Measurements from ENCODE around the gene MIF4GD.
"Not testable (repeated sequence)": the region's sequence is repeated elsewhere in the genome, so short reads cannot be mapped to it uniquely, and the experiment has no call there.

Gene MIF4GD

DNA sequence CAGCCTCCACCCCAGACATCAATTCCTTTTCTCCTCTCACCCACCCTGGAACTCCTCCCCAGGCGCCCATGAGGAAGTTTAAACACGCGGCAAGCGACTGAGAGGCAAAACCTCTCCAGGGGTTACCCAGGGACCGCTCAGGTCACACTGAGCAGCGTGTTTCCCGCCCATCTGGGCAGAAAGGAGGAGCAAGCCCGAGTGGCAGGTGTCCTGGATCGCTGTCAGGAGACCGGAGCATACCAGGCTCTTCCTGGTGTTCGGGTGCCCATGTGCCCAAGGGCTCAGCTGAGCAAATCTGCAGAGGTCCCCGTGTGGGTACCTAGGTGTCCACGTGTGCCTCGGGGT lies 17.7 kb upstream of the MIF4GD start:
- peak; percentile 33 to 40 for DNase-seq (ENCODE audit: low read depth in 2 of 2)

DNA sequence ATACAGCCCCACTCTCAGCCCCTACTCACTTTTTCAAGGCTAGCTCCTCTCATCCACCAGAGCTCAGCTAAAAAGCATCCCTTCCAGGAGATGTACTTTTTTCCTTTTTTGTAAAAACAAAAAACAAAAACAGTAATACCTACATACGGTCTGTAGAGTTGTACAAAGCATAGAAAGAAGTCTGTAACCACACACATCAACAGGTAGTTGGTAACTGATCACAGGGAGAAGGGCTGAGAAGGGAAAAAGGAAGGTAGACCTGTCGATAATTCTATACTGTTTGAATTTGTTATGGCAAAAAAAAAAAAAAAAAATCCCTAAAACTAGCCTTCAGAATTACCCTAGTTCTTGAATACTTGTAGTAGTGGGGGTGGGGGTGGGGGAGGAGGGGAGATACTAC lies 17.3 kb upstream of the MIF4GD start:
- DNase-seq (ENCODE audit: low read depth in 2 of 2): no peak

DNA sequence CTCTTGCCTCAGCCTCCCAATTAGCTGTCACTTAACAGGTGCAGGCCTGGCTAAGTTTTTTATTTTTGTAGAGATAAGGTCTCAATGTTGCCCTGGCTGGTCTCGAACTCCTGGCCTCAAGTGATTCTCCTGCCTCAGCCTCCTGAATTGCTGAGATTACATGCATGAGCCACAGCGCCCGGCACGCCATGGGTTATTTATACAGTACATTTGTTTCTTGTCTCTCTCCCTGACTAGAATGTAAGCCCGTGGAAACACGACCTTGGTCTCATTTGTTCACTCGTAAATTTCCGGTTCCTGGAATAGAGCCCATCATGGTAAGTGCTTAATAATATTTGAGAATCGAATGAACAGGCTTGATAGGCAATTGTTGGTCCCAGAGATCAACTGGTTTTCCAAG lies 16.2 kb upstream of the MIF4GD start:
- no peak for DNase-seq (ENCODE audit: low read depth in 2 of 2)

DNA sequence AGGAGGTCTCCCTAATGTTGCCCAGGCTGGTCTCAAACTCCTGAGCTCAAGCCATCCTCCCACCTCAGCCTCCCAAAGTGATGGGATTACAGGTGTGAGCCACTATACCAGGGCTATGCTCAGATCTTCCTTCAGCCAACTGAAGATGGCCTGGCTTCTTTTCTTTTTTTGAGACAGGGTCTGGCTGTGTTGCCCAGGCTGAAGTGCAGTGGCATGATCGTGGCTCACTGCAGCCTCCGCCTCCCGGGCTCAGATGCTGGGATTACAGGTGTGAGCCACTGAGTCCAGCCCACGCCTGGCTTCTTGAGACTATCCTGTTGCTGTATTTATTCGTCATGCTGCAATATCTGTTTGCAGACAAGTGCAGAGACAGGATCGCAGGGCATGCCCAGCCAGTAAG lies 14.1 kb upstream of the MIF4GD start:
- DNase-seq (ENCODE audit: low read depth in 2 of 2): no peak

DNA sequence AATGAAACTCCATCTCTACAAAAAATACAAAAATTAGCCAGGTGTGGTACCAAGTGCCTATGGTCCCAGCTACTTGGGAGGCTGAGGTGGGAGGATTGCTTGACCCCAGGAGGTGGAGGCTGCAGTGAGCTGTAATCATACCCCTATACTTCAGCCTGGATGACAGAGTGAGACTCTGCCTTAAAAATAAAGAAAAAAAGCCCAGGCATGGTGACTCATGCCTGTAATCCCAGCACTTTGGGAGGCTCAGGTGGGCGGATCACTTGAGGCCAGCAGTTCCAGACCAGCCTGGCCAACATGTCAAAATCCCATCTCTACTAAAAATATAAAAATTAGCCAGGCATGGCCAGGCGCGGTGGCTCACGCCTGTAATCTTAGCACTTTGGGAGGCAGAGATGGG lies 9.2 kb upstream of the MIF4GD start:
- not testable (repeated sequence) for DNase-seq (ENCODE audit: low read depth in 2 of 2)

DNA sequence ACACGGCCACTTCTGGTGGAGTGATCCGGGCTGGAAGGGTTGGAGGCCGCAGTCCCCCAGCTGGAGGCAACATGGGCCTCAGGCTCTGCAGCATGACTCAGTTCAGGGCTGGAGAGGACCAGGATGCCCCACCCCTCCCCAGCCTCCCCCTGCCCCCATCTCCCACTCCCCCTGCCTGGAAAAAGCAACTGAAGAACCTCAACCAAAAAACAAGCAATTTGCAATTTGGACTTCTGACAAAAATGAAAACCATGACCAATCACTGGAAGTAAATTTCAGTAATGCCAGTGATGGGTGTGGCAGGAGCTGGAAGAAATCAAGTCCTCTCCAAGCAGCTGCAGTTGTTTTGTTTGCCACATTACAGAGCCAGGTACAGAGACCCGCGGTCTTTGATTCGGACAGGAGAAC lies 6.6 kb upstream of the MIF4GD start:
- DNase-seq (ENCODE audit: low read depth in 2 of 2): no peak

DNA sequence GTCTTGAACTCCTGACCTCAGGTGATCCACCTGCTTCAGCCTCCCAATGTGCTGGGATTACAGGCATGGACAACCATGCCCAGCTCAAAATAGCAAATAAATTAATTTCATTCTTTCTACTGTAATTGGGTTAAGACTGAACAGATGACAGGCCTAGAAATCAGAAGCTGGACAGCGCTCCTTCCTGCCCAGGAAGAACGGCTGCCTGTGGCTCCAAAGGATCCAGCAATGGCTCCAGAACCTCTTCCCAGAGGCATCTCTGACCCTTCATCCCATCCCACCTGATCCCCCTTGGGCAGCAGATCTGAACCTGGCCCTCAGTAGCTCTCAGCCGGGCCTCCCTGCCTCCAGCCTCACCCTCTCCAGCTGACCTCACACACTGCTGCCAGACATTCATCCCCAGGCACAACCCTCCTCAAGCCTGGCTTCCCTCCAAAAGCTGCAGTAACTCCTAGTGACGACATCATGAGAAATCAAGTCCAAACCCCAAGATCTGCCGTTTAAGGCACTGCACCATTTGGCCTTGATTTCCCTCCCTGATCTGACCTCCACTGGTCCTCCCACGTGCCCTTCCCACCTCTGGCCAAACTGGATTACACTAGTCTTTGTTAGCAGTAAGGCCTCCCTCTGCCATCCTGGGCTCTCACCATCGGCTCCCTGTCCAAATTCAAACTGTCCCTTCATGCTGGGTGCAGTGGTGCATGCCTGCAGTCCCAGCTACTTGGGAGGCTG lies 3.1 kb upstream of the MIF4GD start:
- DNase-seq (ENCODE audit: low read depth in 2 of 2): no peak

DNA sequence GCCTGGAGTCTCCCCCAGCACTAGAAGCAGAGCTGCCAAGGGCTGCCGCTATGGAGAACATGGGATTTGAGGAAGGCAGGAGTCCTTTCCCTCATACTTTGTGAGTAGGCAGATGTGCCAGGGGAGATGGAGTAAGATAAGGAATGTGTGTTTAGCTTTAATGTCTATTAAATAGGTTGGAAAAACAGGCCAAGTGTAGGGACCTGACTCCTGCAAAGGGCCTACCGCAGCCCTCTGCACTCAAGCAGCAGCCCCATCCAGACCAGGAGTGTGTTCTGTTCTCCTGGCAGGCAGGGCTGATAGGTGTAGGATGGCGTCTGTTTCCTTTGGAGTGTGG lies 1.8 kb upstream of the MIF4GD start:
- no peak for DNase-seq (ENCODE audit: low read depth in 2 of 2)

DNA sequence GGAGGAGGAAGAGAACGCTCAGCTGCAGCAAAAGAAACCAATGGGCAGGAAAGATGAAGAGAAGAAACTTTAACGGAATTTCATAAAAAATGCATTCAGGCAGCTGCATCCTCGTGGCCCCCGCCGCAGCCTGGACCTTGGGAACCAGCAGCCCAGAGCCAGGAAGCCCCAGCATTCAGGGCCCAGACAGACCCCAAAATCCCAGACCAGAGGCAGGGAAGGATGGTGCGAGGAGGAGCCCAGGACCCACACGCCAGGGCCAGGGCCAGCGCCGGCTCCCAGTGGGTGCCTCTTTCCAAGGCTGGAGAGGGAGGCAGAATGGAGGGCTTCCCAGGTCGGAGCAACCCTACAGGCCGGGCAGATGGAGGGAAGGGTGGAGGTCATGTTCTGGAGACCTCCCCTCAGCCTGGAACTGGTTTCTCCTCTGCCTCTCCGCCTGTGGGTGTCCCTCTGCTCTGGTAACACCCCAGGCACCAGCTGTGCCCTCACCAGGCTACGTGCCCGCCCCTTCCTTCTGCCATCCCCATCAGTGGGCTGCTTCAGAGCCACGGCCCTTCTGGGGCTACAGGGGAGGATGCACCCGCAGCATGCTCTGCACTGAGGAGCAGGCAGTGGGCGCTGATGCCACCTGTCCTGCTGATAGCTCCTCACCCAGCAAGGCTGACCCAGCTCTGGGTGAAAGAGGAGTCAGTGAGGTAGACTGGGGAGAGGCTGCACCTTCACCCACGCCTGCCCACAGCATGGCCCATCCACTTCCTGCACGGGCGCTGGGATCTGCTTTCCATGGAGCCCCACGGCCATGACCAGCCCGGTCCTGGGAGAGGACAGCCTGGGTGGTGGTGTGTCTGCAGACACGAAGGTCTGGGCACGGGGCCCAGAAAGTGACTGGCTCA lies 1.2 kb upstream of the MIF4GD start:
- no peak for DNase-seq (ENCODE audit: low read depth in 2 of 2)

DNA sequence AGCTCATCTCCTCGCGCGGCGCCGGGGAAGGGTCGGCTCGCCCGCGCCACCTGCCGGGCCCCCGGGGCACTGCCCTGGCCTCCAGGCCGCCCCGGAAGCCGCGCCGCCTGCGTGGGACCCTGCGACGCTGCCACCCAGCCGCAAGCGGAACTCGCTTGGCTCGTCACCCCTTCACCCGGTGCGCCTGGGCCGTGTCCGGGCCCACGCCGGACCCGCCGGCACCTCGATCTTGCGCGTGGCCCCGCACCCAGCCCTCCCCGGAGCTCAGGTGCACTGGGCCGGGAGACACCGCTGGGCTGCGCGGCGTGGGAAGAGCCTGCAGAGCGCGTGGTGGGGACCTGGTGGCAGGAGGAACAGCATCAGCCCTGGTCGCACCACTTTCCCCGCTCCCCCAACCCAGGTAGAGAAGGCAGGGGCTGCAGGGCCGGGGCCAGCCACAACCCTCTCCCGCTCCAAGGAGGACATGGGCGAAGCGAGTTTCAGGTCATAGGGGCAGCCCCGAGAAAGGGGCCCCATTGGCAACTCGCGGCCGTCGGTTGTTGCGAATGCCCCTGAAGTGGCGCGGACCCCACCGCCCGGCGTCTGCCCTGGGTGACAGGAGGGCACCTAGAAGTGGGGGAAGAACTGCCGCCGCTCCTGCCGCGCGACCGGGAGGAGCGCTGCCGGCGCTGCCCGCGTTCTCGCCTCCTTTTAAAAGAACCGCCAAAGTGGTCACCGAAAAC lies 363 bp upstream of the MIF4GD start:
- DNase-seq (ENCODE audit: low read depth in 2 of 2): peak; percentile 76 to 82

DNA sequence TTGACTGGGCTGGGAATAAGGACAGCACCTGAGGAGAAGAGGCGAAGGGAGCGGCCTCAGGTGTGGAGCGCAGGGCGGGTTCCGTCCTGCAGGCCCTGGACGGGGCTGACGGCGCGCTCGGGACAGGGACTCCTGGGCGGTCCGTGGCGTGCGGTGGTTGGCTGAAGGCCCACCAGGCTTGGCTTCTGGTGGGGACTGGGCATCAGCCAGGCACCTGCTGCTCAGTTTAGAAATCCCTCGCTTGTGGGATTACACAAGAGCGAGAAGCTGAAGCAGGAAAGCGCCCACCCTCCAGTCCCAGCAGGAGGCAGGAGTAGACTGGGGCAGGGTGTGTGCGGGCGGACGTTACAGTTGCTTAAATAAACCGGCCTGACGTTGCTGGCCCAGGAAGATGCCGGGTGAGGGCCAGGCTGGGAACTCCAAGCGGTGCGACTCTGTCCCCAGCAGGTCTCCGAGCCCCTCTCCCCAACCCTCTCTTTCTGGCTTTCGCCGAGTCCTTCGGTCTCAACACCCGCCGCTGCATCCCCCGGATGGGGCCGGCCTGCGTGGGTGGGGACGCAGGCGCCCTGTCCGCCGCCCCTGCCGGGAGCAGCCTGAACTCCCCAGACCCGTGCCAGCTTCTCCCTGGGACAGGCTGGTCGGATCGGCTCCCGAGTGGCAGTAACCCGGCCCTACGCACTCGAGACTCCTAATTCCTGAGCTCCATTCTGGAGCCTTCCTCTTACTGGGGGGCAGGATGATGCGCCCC lies 639 bp downstream of the MIF4GD start:
- DNase-seq (ENCODE audit: low read depth in 2 of 2): peak; percentile 28 to 63

DNA sequence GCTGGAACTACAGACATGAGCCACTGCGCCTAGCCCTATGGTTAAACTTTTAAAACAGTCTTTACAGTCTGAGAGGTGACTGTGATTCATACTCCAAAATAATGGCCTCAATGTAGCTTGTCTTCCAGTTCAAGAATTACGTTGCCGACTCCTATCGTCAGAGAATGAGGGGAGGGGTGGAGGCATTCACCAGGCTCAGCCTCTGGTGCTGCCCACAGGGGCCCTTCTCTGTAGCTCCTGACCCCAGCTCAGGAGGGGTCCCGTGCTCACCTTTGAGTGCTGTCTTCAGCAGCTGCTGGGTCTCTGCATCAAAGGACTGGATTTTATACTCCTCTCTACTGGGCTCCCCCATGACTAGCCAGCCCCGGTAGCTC lies 1.2 kb downstream of the MIF4GD start:
- DNase-seq (ENCODE audit: low read depth in 2 of 2): no peak

DNA sequence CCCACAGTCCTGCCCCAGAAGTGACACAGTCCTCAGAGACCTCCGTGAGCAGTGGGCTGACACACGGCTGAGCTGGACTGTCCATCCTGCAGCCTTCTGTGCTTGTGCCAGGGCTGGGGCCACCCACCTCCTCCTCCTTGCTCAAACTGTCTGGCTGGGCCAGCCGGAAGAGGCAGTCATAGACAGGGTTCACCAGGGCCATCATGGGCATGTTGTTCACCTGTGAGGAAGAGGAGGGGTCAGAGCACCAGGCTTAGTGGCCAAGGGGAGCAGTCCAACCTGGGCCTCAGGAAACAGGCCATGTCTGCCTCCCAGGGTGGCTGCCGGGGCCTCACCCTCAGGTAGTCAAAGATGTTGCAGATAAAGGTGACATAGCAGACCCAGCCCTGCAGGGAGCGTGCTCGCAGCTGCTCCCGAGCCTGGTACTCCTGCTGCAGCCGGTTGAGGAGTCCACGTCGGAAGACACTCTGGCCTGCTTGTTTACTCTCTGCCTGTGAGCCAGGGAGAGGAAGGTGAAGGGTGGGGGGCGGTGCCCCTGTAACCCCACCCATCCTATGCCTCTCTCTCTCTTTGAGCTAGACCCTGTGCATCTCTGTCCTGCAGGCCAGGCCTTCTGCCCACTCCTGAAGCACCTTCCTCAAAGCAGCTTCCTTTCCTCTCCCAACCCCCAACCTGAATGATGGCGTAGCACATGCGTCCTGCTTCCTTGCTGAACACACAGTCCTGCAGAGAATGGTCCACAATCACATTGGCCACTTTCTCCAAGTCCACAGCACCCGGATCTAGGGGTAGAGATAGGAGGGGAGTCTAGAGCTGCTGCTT lies 3.4 kb downstream of the MIF4GD start:
- no peak for DNase-seq (ENCODE audit: low read depth in 2 of 2)

DNA sequence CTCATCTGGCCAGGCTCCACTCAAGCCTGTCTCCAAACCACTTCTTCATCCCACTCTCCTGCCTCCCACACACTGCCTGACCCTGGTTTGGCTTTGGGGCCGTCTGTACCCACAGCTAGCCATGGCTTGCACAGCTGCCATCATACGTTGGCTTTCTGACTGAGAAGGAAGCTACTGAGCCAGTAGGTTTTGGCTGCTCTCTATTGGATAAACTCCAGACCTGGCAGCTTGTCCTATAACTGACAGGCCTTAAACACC lies 3.9 kb downstream of the MIF4GD start:
- DNase-seq (ENCODE audit: low read depth in 2 of 2): no peak

DNA sequence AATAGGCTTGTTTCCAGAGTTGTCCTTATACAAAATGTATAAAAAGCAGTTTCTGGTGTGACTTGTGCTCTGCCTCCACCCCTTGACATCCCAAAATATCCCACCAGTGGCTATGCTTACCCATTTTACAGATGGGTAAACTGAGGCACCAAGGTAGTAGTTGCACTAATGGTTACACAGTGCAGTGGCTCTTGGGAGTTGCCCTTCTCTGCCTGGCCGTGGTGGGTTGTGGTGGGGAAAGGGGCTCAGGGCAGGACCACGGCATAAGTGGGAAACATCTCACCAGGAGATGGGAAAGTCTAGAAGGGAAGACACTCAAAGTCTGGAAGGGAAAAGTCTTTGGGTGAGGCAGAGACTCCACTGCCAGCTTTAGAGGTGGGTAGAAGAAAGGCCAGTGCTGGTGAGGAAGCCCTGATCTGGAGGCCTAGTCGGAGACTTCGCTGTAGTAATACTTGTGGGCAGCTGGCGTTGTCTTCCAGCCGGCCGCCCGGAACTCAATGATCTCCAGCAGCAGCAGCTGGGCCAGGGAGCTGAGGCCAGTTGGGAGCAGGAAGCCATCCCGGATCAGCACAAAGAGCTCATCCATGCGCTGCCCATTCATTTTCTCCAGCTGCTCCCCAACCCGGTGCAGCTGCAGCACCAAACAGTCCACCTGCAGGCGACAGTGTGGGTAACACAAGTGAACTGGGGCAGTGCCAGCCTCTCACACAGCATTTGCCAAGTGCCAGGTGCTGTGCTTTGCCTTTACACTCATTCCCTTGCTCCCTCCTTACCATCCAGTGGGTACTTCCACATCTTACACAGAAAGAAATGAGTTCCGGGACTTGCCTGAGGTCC lies 4.5 kb downstream of the MIF4GD start:
- no peak for DNase-seq (ENCODE audit: low read depth in 2 of 2)

DNA sequence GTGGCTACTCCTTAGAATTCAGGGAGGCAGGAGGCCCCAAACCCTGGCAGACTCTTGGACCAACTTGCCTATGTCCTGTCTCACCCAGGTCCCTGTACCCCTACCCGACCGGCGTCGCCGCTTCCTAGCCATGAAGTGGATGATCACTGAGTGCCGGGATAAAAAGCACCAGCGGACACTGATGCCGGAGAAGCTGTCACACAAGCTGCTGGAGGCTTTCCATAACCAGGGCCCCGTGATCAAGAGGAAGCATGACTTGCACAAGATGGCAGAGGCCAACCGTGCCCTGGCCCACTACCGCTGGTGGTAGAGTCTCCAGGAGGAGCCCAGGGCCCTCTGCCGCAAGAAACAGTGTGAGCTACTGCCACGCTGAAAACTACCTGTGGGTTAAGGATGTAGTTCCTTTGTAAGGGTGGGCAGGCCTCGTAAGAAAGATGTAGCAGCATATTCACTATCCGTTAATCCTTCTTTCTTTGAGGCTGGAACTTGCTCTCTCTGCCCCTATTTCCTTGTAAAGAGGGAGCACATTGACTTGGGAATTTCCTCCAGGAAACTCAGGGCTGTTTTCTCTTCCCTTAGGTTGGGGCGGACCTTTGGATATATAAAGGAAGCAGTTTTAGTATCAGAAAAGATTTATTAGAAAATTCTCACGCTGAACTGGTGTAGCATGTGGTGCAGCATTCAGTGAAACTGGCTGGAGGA lies 5.3 kb downstream of the MIF4GD start:
- DNase-seq (ENCODE audit: low read depth in 2 of 2): no peak

DNA sequence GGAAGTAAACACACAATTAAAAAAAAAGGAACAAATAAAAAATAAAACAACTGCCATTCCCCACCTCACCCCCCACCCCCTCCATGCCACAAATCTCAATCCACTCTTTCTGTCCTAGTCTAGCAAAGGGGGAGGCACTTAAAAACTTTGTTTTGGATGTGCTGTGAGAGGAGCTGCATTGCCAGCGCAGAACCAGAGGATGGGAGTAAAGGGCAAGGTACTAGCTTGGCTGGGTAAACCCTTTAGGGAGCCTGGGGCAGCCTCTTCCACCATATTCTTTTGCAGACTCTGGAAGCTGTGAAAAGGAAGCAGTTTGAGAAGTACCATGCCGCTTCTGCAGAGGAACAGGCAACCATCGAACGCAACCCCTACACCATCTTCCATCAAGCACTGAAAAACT lies 8.0 kb downstream of the MIF4GD start:
- DNase-seq (ENCODE audit: low read depth in 2 of 2): no peak

DNA sequence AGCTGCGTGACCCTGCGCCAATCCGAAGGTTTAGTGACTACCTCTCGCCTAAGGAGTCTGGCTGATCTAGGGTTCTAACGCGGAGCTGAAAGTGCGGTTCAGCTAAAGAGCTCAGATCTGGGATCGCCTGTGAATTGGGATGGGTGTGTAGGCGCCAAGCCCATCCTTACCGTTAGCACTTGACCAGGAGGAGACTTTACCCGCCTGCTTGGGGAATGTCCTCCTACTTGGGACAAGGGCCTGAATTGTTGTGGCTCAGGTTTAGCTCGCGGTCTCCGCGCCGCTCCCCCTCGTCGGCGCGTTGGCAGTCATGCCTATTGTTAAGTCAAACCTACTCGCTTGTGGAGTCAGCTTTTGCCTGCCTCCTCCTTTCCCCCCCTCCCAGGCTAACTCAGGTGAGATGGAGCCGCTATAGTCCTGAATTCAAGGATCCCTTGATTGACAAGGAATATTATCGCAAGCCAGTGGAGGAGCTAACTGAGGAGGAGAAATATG lies 8.9 kb downstream of the MIF4GD start:
- no peak for DNase-seq (ENCODE audit: low read depth in 2 of 2)

DNA sequence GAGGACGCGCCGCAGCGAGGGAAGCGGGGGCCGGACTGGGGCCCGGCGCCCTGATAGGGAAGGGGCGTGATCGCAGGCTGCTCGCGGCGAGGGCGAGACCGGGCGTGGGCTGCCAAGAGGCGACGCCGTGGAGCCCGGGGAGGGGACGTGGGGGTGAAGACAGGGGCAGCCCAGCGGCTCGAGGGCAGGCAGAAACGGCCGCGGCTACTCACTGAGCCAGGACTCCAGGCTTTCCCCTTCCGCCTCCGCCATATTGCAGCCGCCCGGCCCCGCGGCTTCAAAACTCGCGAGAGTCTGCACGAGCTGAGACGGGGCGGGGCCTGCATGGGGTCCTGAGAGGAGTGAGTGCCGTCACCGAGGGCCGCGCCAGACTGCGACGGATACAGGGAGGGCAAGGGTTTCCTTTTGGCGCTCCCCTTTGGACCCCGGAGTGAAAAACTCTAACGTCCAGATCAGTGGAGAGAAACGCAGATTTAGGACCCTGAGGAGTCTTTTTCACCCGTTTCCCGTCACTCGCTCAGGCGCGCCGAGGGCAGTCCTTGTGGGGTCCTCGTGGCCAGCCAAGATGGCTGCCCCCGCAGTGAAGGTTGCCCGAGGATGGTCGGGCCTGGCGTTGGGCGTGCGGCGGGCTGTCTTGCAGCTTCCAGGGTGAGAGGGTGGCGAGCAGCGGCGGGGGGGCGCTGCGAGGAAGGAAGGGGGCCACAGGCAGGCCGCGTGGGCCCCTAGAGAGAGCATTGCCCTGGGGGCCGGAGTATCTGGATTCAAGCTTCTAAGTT lies 9.5 kb downstream of the MIF4GD start, which contains the start of the genes GGA3 and MRPS7:
Gene GGA3, minus strand, starts transcription at position 271 of the 776 bp plus-strand sequence. Its CDS starts 19 bp downstream, at position 252.
Gene MRPS7, plus strand, starts transcription at position 544 of the 776 bp plus-strand sequence. Its CDS starts 22 bp downstream, at position 566.
- peak; percentile 86 to 95 for DNase-seq (ENCODE audit: low read depth in 2 of 2)
